Pancreas (tissue), 10 donors: ENCODE measurements around the gene KATNAL2. TPM values are rescaled to one million over a fixed set of nuclear protein-coding genes. Genes with fewer than 3 reads are reported as not detected.

Source experiments
- ATAC-seq, 4 donors: fragments of 200-7000 bp; cut with Tn5 transposase; one replicate each; pipeline versions ENCODE4 v1.8.0 to v1.9.1; 2020; ENCODE audit warnings: mild to moderate bottlenecking in 4 of 4, moderate library complexity in 4 of 4
- DNase-seq, 6 donors: peaks; one replicate each; pipeline ENCODE4 v3.0.0-alpha.2; 2020
- FAIRE-seq: peaks from 2 replicates; lab custom pipeline; 2012; peaks lifted over from hg19 to GRCh38; lab: Jason Lieb, UNC
- H3K27ac ChIP-seq, 4 donors: fragments of 200-600 bp; sonication (generic); 1 replicate in 3 of 4; 2 replicates in 1 of 4; pipeline versions ENCODE4 v1.5.0 to v1.8.0; 2020
- H3K27me3 ChIP-seq, 4 donors: fragments of 200-600 bp; one replicate each; pipeline ENCODE4 v1.8.0; 2021
- H3K36me3 ChIP-seq, 3 donors: fragments of 200-600 bp; sonication (generic) in 1 of 3; one replicate each; pipeline versions ENCODE4 v1.5.0 to v1.8.0; 2020 to 2021
- H3K4me1 ChIP-seq, 3 donors: fragments of 200-600 bp; one replicate each; pipeline ENCODE4 v1.8.0; 2021
- H3K4me3 ChIP-seq, 4 donors: fragments of 200-600 bp; sonication (generic) in 2 of 4; one replicate each; pipeline versions ENCODE4 v1.5.0 to v1.8.0; 2020 to 2021
- H3K9me3 ChIP-seq, 4 donors: fragments of 200-600 bp; one replicate each; pipeline ENCODE4 v1.8.0; 2021
- CTCF ChIP-seq, 4 donors: fragments of 200-600 bp; sonication (generic) in 3 of 4; IDR thresholded peaks; one replicate each; pipeline versions ENCODE4 v1.5.0 to v1.8.0; 2021; ENCODE audit warnings: antibody characterized with exemption in 4 of 4
- WGBS, 2 donors: extraction: QIAGEN DNeasy Blood & Tissue Kit; methylation state at CpG; one replicate each; pipeline ENCODE4 v1.1.7; 2013; 5-methylcytosine and 5-hydroxymethylcytosine counted together
- intact Hi-C, 3 donors: fragments of 100-400 bp; cut with DNase I; formaldehyde crosslinking; loops; one replicate each; pipeline versions ENCODE4 v1.11.1 to v1.14.2; 2022
- polyA plus RNA-seq, 2 donors: library from polyadenylated mRNA; stranded (reverse); fragments of 200-250 nt; gene quantifications; one replicate each; pipeline ENCODE4 v1.2.3, GENCODE V29; 2013
- total RNA-seq, 6 donors: library from RNA; stranded (reverse); fragmentation: NEBNext Ultra II Directional in 4 of 6; extraction: Animal tissue kit (Norgen Biotek cat#: 25700) in 4 of 6; gene quantifications; one replicate each; pipeline versions ENCODE4 v1.2.1 to v1.2.4, GENCODE V29; 2021 to 2023
- donor health status: healthy with polysubstance abuse.
- donor health status: DM: no; HTN: no; CAD: no; lungs with moderate emphysema.
- donor health status: DM: no; HTN: no; CAD: no.
- donor health status: control.
- donor health status: control.
- donor health status: Bipolar disorder and iron deficiency.
- donor health status: DM: yes; HTN: yes; CAD: no.
- donor health status: DM: no; HTN: no; CAD: no.
- donor health status: DM: no; HTN: no; CAD: no.
- donor health status: DM: yes; HTN: yes; CAD: no.

Gene KATNAL2
- total and polyA plus RNA-seq, 8 donors: 0.97 to 3.8 (median 1.7) TPM

- no peak for DNase-seq
- ATAC-seq: no peak
- FAIRE-seq: no peak
- WGBS, 2 donors: 68 to 80% methylated on average over 13 of the region's 13 CpGs
- Histone ChIP-seq H3K27me3 (no peaks in the 10 kb centered on the region), H3K4me1 (no peaks in the 10 kb centered on the region), H3K4me3 (no peak overlapping the region), H3K9me3 (no peaks in the 10 kb centered on the region), H3K27ac (no peak overlapping the region), H3K36me3 (no peaks in the 10 kb centered on the region)
- intact Hi-C loops: no loop called here
- TF ChIP-seq CTCF (IDR thresholded peaks at IDR 0.05): no peak
Measured at GRCh38 chr18:47075098-47075883, 157.9 kb downstream of the KATNAL2 start.

- no peaks in the 10 kb centered on the region for H3K4me1 ChIP-seq
- H3K4me3 ChIP-seq: no peak overlapping the region
- H3K9me3 ChIP-seq: no peaks in the 10 kb centered on the region
- H3K27me3 ChIP-seq: no peaks in the 10 kb centered on the region
- FAIRE-seq (no peak), DNase-seq (no peak), ATAC-seq (no peak)
- no peak for TF ChIP-seq CTCF (IDR thresholded peaks at IDR 0.05)
- no peak overlapping the region for H3K27ac ChIP-seq
- intact Hi-C loops: no loop called here
- no peaks in the 10 kb centered on the region for H3K36me3 ChIP-seq
- 89 to 90% methylated on average over 7 of the region's 7 CpGs for WGBS, 2 donors
Measured at GRCh38 chr18:47077111-47077510, 159.7 kb downstream of the KATNAL2 start.

- Histone ChIP-seq H3K4me3 (no peak overlapping the region), H3K9me3 (no peaks in the 10 kb centered on the region), H3K27ac (no peak overlapping the region), H3K27me3 (no peaks in the 10 kb centered on the region), H3K36me3 (no peaks in the 10 kb centered on the region), H3K4me1 (no peaks in the 10 kb centered on the region)
- TF ChIP-seq CTCF (IDR thresholded peaks at IDR 0.05): no peak
- no peak for ATAC-seq
- no peak for DNase-seq
- intact Hi-C loops: no loop called here
- FAIRE-seq: no peak
- WGBS, 2 donors: 93% methylated on average over 2 of the region's 2 CpGs
Measured at GRCh38 chr18:47080872-47081271, 163.5 kb downstream of the KATNAL2 start.

GRCh38 chr18:47081578-47081977 lies 164.2 kb downstream of the KATNAL2 start:
- Histone ChIP-seq H3K9me3 (no peaks in the 10 kb centered on the region), H3K4me1 (no peaks in the 10 kb centered on the region), H3K36me3 (no peaks in the 10 kb centered on the region), H3K4me3 (no peak overlapping the region), H3K27me3 (no peaks in the 10 kb centered on the region), H3K27ac (no peak overlapping the region)
- TF ChIP-seq CTCF (IDR thresholded peaks at IDR 0.05): no peak
- DNase-seq (no peak), ATAC-seq (no peak), FAIRE-seq (no peak)
- intact Hi-C loops: no loop called here
- 81 to 89% methylated on average over 2 of the region's 2 CpGs for WGBS, 2 donors

- FAIRE-seq: no peak
- TF ChIP-seq CTCF (IDR thresholded peaks at IDR 0.05): no peak
Measured at GRCh38 chr18:47087676-47088075, 170.3 kb downstream of the KATNAL2 start.

More at GRCh38 chr18:47087676-47088075, 170.3 kb downstream of the KATNAL2 start:
- Histone ChIP-seq H3K9me3 (no peaks in the 10 kb centered on the region), H3K4me3 (no peak overlapping the region), H3K27ac (no peak overlapping the region), H3K36me3 (no peaks in the 10 kb centered on the region), H3K4me1 (no peaks in the 10 kb centered on the region), H3K27me3 (no peaks in the 10 kb centered on the region)
- no peak for DNase-seq
- ATAC-seq: no peak
- 81 to 92% methylated on average over 5 of the region's 5 CpGs for WGBS, 2 donors
- intact Hi-C loops: no loop called here
